ENCODE measurements around the gene HDAC1.
A peak's percentile ranks its signal among the peaks of the same experiment; 100 is the strongest.

Gene HDAC1

GRCh38 chr1:32361308-32361673 is 69.4 kb downstream of the HDAC1 start:
- Histone ChIP-seq H3K27ac (peak overlapping the region in 9 of 21 experiments; percentile 5 to 81 (median 42)), H3K4me3 (peak overlapping the region in 5 of 7 experiments; percentile 6 to 42 (median 31))

DNA sequence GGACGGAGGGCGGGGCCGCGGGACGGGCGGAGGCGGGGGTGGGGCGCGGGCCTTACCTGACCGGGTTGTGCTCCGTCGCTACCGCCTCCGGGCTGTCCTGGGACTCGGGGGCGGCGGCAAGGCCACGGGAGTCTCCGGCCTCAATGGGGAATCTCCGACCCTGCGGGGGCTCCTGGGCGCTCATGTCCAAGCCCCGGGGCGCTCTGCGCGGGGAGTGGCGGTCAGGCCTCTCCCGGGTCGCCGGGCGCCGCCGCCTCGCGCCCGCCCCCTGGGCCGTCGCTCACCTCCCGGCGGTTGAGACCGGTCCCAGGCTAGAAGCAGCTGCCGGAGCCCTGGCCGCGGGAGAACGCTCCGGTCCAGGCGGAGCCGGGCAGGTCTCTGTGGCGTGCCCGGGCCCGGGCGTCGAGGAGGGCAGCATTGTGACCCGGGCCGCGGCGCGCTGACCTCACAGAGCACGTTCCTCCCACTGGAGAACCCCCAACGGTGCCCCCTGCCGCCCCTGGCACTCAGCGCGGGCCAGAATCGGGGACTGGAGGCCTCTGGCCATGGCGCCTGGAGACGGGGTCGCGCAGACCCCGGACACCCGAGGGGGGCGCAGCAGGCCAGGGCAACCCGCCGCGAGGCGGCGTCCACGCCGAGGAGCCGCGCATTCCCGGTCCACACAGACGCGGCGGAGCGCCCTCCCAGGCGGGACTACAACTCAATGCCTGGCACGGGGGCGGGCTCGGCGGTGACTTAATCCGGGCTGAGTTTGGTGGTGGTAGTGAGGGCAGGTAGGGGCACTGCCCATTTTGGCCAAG is 70.0 kb downstream of the HDAC1 start:
- H3K4me3 ChIP-seq = peak overlapping the region; percentile 6 to 42 (median 27)
- H3K27ac ChIP-seq = peak overlapping the region in 10 of 21 experiments; percentile 5 to 81 (median 42)

DNA sequence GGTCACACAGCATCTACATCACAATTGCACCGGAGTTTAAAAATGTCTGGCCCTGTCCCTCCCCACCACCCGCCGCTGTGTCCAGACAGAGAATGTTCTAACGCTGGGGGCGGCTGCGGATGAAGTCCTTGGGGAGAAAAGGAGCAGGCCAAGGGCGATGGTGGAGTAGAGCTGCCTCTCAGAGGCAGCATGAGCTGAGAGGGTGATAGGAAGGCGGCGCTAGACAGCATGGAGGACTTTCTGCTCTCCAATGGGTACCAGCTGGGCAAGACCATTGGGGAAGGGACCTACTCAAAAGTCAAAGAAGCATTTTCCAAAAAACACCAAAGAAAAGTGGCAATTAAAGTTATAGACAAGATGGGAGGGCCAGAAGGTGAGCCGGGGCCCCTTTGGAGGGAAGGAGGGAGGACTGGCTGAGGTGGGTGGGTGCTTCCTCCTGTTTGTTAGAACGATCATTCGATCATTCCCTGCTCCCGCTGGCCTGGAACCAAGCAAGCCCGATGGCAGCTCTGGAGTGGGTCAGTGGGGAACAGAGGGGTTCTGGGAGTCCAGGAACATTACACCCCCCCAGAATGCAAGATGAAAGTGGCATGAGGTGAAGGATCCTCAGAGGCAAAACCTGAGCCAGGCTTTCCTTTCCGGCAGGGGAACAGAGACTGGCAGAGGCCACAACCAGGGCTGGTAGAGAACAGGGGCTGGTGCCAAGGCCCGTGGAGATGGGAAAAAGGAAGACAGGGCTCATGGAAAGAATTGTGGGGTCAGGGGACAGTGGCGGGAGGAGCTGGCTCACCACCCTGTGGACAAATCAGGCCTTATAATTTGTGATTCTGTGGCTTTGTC is 70.8 kb downstream of the HDAC1 start, which contains the start of the genes FAM229A and TSSK3:
TSS of gene FAM229A (minus strand) at position 12 of the 840 bp plus-strand sequence. CDS start 394 bp downstream, outside the sequence.
TSS of gene TSSK3 (plus strand) at position 66 of the 840 bp plus-strand sequence. CDS start at position 229, 163 bp downstream.
- peak within 1 kb of the TSS; percentile 6 to 42 (median 27) for H3K4me3 ChIP-seq
- H3K27ac ChIP-seq = peak within 1 kb of the TSS in 10 of 21 experiments; percentile 5 to 81 (median 42)

- no peak overlapping the region for H3K4me3 ChIP-seq
- no peak overlapping the region for H3K27ac ChIP-seq
These were observed 71.8 kb downstream of the HDAC1 start for GRCh38 chr1:32363713-32364112.

DNA sequence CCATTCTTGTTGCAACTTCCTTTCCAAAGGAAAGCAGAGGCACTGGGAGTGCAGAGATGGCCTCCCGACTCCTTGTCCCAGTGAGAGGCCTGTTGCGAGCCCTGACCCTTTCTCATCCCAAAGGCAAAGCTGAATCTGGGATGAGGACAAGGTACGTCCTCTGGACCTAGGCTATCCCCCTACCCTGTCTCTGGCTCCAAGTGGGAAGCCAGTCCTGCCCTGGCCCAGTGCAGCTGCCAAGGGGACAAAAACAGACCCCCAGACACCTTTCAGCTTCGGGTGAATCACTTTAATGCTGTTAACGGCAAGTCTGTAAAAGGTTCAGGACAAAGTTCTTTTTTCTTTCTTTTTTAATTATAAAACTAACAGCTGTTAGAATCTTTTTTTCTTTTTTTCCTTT is 73.0 kb downstream of the HDAC1 start:
- H3K4me3 ChIP-seq = no peak overlapping the region
- H3K27ac ChIP-seq = no peak overlapping the region

- Histone ChIP-seq H3K27ac (no peak overlapping the region), H3K4me3 (no peak overlapping the region)
These were observed 73.6 kb downstream of the HDAC1 start for GRCh38 chr1:32365445-32365844.

- H3K27ac ChIP-seq = no peak overlapping the region
- no peak overlapping the region for H3K4me3 ChIP-seq
These were observed 76.2 kb downstream of the HDAC1 start for GRCh38 chr1:32367912-32368635.

GRCh38 chr1:32372149-32372756 is 80.4 kb downstream of the HDAC1 start:
- no peak overlapping the region for H3K4me3 ChIP-seq
- peak overlapping the region in 1 of 21 experiments; percentile 35 for H3K27ac ChIP-seq

DNA sequence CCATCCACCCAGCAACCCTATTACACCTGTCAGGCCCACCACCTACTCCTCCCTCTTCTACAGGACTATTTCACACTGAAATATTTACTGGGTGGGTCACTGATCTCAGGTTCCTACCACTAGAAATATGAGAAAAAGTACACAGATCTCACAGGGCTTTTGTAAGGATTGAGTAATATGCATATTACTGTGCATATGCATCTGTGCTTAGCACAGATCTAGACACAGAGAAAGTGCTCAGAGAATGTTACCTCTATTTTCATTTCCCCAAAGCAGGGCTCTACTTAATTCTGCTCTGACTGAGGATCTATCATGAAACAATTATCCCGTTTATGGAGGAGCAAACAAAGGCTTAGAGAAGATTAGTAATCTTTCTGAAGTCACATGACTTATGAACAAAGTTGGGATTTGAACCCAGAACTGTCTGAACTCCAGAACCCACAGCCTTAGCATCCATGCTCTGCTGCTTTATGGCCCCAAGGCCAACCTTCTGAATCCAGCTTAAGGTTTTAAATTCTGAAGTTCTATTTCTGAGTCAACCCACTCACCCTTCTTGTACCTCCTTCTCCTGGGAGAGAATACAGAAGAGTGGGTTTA is 82.2 kb downstream of the HDAC1 start:
- Histone ChIP-seq H3K4me3 (no peak overlapping the region), H3K27ac (no peak overlapping the region)

GRCh38 chr1:32376199-32376598 is 84.3 kb downstream of the HDAC1 start:
- H3K4me3 ChIP-seq = no peak overlapping the region
- no peak overlapping the region for H3K27ac ChIP-seq

DNA sequence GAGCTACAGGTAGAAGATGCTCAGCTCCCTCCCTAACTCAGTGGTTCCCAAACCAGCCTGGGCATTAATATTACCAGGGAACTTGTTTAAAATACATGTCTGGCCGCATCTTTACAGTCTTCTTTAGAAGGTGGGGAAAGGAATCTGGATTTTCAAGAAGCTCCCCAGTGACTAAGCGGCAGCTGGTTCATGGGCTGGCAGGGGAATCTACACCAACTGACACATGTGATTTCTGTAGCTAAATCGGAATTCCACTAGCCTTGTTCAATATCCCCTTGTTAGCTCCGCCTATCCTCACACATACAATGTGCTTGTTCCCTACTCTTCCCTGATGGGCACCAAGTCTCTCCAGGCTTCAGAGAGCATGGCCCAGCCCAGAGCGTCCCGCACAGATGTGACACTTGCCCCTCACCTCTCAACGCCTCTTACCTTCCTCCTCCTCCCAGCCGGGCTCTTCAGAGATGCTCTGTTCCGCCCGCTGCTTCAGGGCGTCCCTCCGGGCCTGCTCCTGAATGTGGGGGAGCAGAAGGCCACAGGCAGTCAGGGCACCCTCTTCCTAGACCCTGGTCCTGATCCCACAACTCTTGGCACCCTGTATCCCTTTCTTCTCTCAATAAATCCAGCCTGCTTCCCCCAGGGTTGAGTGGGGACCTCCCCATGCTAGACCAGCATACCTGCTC is 85.8 kb downstream of the HDAC1 start:
- Histone ChIP-seq H3K27ac (no peak overlapping the region), H3K4me3 (no peak overlapping the region)

DNA sequence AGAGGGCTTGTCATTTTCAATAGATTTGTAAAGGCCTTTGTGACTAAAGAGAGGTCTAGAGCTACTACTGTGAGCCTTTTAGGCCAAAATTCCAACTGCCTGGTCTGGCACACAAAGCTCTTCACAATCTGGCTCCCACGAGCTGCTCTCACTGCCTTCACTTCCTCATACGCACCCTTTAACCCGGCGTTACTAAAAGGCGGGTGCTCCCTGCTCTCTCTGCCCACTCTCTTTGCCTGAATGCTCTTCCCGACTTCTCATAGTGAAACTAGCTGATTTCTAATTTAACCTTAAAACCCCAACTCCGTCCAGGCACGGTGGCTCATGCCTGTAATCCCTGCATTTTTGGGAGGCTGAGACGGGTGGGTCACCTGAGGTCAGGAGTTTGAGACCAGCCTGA is 88.2 kb downstream of the HDAC1 start:
- H3K27ac ChIP-seq = no peak overlapping the region
- no peak overlapping the region for H3K4me3 ChIP-seq

Data from skin epidermis (tissue), 12 donors.